ENCODE data around the gene USH1C.

Gene USH1C

DNA sequence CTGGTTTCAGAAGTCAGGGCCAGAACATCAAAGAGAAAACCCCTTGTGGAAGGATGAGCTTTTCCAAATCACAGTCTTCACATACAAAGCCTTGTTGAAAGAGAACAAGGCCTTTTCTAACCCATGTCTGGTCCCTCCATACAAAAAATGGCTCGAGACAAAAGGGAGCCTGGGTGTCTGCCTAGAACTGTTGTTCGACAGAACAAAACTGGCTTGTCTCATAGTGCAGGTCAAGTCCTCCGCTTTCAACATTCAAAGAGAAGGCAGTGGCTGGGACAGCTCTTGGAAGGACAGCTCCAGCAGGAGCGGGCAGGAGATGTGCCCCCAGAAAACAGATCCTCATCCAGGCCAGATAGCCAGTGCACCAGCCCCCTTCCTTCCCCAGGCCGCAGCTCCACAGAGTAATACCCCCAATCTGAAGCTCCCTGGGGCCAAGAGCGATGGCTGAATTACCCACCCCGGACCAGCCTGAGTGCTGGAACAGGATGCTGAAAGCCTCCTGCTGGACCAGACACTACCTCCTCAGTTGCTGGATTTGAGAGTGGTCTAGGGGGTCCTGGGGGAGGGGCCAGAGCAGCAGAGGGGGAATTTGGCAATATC, 27.6 kb downstream of the USH1C start:
- Histone ChIP-seq H3K4me3 (IDR thresholded peaks at IDR 0.05; ENCODE audit: insufficient read depth, low read depth, low read length) (no peak overlapping the region), H3K27ac (no peak overlapping the region), H3K9ac (no peak overlapping the region), H2AFZ (ENCODE audit: low read depth) (no peak overlapping the region), H3K4me1 (ENCODE audit: low read depth, poor library complexity, severe bottlenecking) (no peaks in the 10 kb centered on the region), H3K36me3 (ENCODE audit: insufficient read depth) (no peaks in the 10 kb centered on the region), H3K79me2 (ENCODE audit: insufficient read depth, low read depth) (no peaks in the 10 kb centered on the region), H4K20me1 (ENCODE audit: insufficient read depth) (no peaks in the 10 kb centered on the region), H3K27me3 (ENCODE audit: insufficient read depth, low read depth) (no peaks in the 10 kb centered on the region), H3K4me2 (no peak overlapping the region)
- no peak for TF ChIP-seq CTCF (conservative IDR thresholded peaks at IDR 0.05; ENCODE audit: low read depth, low read length)

GRCh38 chr11:17515443-17516176, 28.6 kb downstream of the USH1C start:
- Histone ChIP-seq H3K27ac (no peak overlapping the region), H4K20me1 (ENCODE audit: insufficient read depth) (no peaks in the 10 kb centered on the region), H3K79me2 (ENCODE audit: insufficient read depth, low read depth) (no peaks in the 10 kb centered on the region), H2AFZ (ENCODE audit: low read depth) (no peak overlapping the region), H3K9ac (no peak overlapping the region), H3K4me1 (ENCODE audit: low read depth, poor library complexity, severe bottlenecking) (no peaks in the 10 kb centered on the region), H3K4me2 (no peak overlapping the region), H3K4me3 (IDR thresholded peaks at IDR 0.05; ENCODE audit: insufficient read depth, low read depth, low read length) (no peak overlapping the region), H3K36me3 (ENCODE audit: insufficient read depth) (no peaks in the 10 kb centered on the region), H3K27me3 (ENCODE audit: insufficient read depth, low read depth) (no peaks in the 10 kb centered on the region)
- no peak for TF ChIP-seq CTCF (conservative IDR thresholded peaks at IDR 0.05; ENCODE audit: low read depth, low read length)

GRCh38 chr11:17514476-17514875, 29.7 kb downstream of the USH1C start:
- Histone ChIP-seq H3K9ac (no peak overlapping the region), H2AFZ (ENCODE audit: low read depth) (no peak overlapping the region), H3K4me3 (IDR thresholded peaks at IDR 0.05; ENCODE audit: insufficient read depth, low read depth, low read length) (no peak overlapping the region), H4K20me1 (ENCODE audit: insufficient read depth) (no peaks in the 10 kb centered on the region), H3K4me2 (no peak overlapping the region), H3K79me2 (ENCODE audit: insufficient read depth, low read depth) (no peaks in the 10 kb centered on the region), H3K27me3 (ENCODE audit: insufficient read depth, low read depth) (no peaks in the 10 kb centered on the region), H3K4me1 (ENCODE audit: low read depth, poor library complexity, severe bottlenecking) (no peaks in the 10 kb centered on the region), H3K27ac (no peak overlapping the region), H3K36me3 (ENCODE audit: insufficient read depth) (no peaks in the 10 kb centered on the region)
- TF ChIP-seq CTCF (conservative IDR thresholded peaks at IDR 0.05; ENCODE audit: low read depth, low read length) = no peak

GRCh38 chr11:17513853-17514252, 30.4 kb downstream of the USH1C start:
- TF ChIP-seq CTCF (conservative IDR thresholded peaks at IDR 0.05; ENCODE audit: low read depth, low read length) = no peak
- Histone ChIP-seq H2AFZ (ENCODE audit: low read depth) (no peak overlapping the region), H4K20me1 (ENCODE audit: insufficient read depth) (no peaks in the 10 kb centered on the region), H3K27ac (no peak overlapping the region), H3K4me3 (IDR thresholded peaks at IDR 0.05; ENCODE audit: insufficient read depth, low read depth, low read length) (no peak overlapping the region), H3K4me1 (ENCODE audit: low read depth, poor library complexity, severe bottlenecking) (no peaks in the 10 kb centered on the region), H3K79me2 (ENCODE audit: insufficient read depth, low read depth) (no peaks in the 10 kb centered on the region), H3K9ac (no peak overlapping the region), H3K27me3 (ENCODE audit: insufficient read depth, low read depth) (no peaks in the 10 kb centered on the region), H3K4me2 (no peak overlapping the region), H3K36me3 (ENCODE audit: insufficient read depth) (no peaks in the 10 kb centered on the region)

All from KMS-11 (cell line).